Neural cell (in vitro differentiated cells): Measurements from ENCODE around the gene POGZ.
A peak's percentile ranks its signal among the peaks of the same experiment; 100 is the strongest.

Experiments
- EZH2 ChIP-seq: fragments of 200-600, 300-800 bp; shearing (Covaris generic), sonication (generic); IDR thresholded peaks from 2 replicates; pipeline ENCODE4 v1.6.1; 2014; ENCODE audit warnings: antibody characterized with exemption, low read length, borderline replicate concordance, mild to moderate bottlenecking; ENCODE audit not compliant: insufficient read depth, poor library complexity, severe bottlenecking
- MXI1 ChIP-seq: fragments of 450-650 bp; conservative IDR thresholded peaks from 2 replicates; pipeline ENCODE4 v1.6.1; 2014; ENCODE audit warnings: antibody characterized with exemption, mild to moderate bottlenecking; ENCODE audit not compliant: poor library complexity, severe bottlenecking
- POLR2AphosphoS5 ChIP-seq: IDR thresholded peaks from 2 replicates; pipeline ENCODE4 v1.6.1; 2012
- RAD21 ChIP-seq: fragments of 450-650 bp; conservative IDR thresholded peaks from 2 replicates; pipeline ENCODE4 v1.6.1; 2014; ENCODE audit warnings: antibody characterized with exemption, mild to moderate bottlenecking, moderate library complexity
- TAF1 ChIP-seq: IDR thresholded peaks from 2 replicates; pipeline ENCODE4 v1.6.1; 2012; ENCODE audit warnings: low read depth
- TF ChIP-seq, protein P1 (sequence below): fragments of 450-650 bp; IDR thresholded peaks from 2 replicates; pipeline ENCODE4 v1.5.1; 2014; ENCODE audit warnings: antibody characterized with exemption, mild to moderate bottlenecking, moderate library complexity; ENCODE audit not compliant: poor library complexity, severe bottlenecking
- TF ChIP-seq, protein P2 (sequence below): IDR thresholded peaks from 2 replicates; pipeline ENCODE4 v1.6.1; 2012; ENCODE audit warnings: borderline replicate concordance

DNA sequence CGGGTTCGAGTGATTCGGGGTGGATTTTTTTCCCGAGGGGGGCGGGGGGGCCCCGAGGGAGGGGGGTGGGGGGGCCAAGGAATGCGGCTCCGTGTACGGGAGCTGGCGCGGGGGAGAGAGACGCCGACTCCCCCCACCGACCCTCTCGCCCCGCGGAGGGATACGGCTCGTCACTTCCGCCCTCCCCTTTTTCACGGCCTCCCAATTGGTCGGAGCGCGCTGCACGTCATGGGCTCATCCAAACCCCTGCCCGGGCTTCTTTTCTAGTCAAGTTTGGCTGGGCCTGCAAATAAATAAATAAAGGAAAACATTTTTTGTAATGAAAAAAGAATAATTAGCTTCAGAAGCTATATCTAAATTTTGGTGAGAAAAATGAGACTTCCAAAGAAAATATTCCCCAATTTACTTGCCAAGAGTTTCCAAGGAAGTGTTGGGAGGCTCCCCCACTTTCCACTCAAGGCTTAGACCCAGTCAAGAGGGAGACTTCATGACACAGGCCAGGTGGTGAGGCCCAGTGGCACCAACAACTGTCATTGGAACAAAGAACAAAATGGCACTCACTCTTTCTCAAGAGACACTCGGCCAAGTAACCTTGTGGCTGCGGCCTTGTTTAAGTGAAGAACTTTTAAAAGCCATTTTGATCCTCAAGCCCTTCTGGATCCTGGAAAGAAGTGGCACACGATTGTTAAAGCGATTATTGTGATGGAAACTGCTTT is at the start of gene POGZ:
- TF ChIP-seq RAD21 (no peak), TAF1 (peak; percentile 82), EZH2 (no peak), POLR2AphosphoS5 (peak; percentile 80), MXI1 (no peak)
- TF ChIP-seq, protein P1, sequence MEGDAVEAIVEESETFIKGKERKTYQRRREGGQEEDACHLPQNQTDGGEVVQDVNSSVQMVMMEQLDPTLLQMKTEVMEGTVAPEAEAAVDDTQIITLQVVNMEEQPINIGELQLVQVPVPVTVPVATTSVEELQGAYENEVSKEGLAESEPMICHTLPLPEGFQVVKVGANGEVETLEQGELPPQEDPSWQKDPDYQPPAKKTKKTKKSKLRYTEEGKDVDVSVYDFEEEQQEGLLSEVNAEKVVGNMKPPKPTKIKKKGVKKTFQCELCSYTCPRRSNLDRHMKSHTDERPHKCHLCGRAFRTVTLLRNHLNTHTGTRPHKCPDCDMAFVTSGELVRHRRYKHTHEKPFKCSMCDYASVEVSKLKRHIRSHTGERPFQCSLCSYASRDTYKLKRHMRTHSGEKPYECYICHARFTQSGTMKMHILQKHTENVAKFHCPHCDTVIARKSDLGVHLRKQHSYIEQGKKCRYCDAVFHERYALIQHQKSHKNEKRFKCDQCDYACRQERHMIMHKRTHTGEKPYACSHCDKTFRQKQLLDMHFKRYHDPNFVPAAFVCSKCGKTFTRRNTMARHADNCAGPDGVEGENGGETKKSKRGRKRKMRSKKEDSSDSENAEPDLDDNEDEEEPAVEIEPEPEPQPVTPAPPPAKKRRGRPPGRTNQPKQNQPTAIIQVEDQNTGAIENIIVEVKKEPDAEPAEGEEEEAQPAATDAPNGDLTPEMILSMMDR: no peak
- TF ChIP-seq, protein P2, sequence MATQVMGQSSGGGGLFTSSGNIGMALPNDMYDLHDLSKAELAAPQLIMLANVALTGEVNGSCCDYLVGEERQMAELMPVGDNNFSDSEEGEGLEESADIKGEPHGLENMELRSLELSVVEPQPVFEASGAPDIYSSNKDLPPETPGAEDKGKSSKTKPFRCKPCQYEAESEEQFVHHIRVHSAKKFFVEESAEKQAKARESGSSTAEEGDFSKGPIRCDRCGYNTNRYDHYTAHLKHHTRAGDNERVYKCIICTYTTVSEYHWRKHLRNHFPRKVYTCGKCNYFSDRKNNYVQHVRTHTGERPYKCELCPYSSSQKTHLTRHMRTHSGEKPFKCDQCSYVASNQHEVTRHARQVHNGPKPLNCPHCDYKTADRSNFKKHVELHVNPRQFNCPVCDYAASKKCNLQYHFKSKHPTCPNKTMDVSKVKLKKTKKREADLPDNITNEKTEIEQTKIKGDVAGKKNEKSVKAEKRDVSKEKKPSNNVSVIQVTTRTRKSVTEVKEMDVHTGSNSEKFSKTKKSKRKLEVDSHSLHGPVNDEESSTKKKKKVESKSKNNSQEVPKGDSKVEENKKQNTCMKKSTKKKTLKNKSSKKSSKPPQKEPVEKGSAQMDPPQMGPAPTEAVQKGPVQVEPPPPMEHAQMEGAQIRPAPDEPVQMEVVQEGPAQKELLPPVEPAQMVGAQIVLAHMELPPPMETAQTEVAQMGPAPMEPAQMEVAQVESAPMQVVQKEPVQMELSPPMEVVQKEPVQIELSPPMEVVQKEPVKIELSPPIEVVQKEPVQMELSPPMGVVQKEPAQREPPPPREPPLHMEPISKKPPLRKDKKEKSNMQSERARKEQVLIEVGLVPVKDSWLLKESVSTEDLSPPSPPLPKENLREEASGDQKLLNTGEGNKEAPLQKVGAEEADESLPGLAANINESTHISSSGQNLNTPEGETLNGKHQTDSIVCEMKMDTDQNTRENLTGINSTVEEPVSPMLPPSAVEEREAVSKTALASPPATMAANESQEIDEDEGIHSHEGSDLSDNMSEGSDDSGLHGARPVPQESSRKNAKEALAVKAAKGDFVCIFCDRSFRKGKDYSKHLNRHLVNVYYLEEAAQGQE: no peak
